ENCODE data around the gene PTPRK. TPM values are rescaled to one million over a fixed set of nuclear protein-coding genes. Genes with fewer than 3 reads are reported as not detected.

PTPRK gene
- total and polyA plus RNA-seq, 2 of the 13 experiments (the other 11 are each of a cell fraction or from before 2014, with no cell fraction given) = 43.6 to 98.3 TPM

GRCh38 chr6:128111096-128111495 is 409.3 kb downstream of the PTPRK start (continued):
- TF ChIP-seq PRMT3 (CRISPR knock-in tag; IDR thresholded peaks at IDR 0.05; ENCODE audit: borderline replicate concordance, low read depth) (no peak), ZNF839 (CRISPR knock-in tag; IDR thresholded peaks at IDR 0.05; ENCODE audit: borderline replicate concordance) (no peak), KLF6 (CRISPR knock-in tag; IDR thresholded peaks at IDR 0.05) (no peak), ZNF766 (CRISPR knock-in tag; IDR thresholded peaks at IDR 0.05; ENCODE audit: borderline replicate concordance) (no peak), DDIT3 (CRISPR knock-in tag; IDR thresholded peaks at IDR 0.05) (no peak), ZNF737 (CRISPR knock-in tag; IDR thresholded peaks at IDR 0.05; ENCODE audit: borderline replicate concordance) (no peak)

- no peak for FAIRE-seq
Measured at GRCh38 chr6:128107682-128108081, 412.7 kb downstream of the PTPRK start.

More at GRCh38 chr6:128107682-128108081, 412.7 kb downstream of the PTPRK start:
- Histone ChIP-seq H3K4me2 (ENCODE audit: low read depth, low read length) (no peak overlapping the region), H3K36me3 (replicated peaks in 1 of 2; ENCODE audit: control insufficient read depth in 1 of 2, insufficient read depth in 2 of 2, low read length in 2 of 2) (no peaks in the 10 kb centered on the region; a peak in 1 of 5 replicates), H3K27ac (ENCODE audit: extremely low read length, insufficient read depth, low read length) (no peak overlapping the region), H3K4me1 (ENCODE audit: insufficient read depth, low read length) (no peaks in the 10 kb centered on the region), H2AFZ (ENCODE audit: low read length) (no peak overlapping the region), H3K27me3 (ENCODE audit: control insufficient read depth in 1 of 2, insufficient read depth in 2 of 2, low read length in 2 of 2) (no peaks in the 10 kb centered on the region), H3K4me3 (replicated peaks in 1 of 3; ENCODE audit: insufficient read depth in 1 of 3, low read depth in 2 of 3, low read length in 3 of 3) (no peak overlapping the region), H3K9ac (ENCODE audit: insufficient read depth, low read depth, low read length) (no peak overlapping the region), H4K20me1 (ENCODE audit: insufficient read depth, low read length) (no peaks in the 10 kb centered on the region), H3K79me2 (ENCODE audit: insufficient read depth, low read length) (no peaks in the 10 kb centered on the region), H3K9me3 (ENCODE audit: low read length) (no peaks in the 10 kb centered on the region)
- POLR2A ChIA-PET = no interaction called here
- 97% methylated on average over 1 of the region's 1 CpG for WGBS (ENCODE audit: low lambda C conversion rate)
- CTCF ChIA-PET (ENCODE audit: low intra/inter-chr PET ratio, low total read pairs) = no interaction called here
- no peak for DNase-seq (ENCODE audit: low spot score)
- TF ChIP-seq SALL1 (CRISPR knock-in tag; IDR thresholded peaks at IDR 0.05) (no peak), IRX3 (CRISPR knock-in tag; IDR thresholded peaks at IDR 0.05; ENCODE audit: borderline replicate concordance, low read depth) (no peak), KDM3A (CRISPR knock-in tag; IDR thresholded peaks at IDR 0.05; ENCODE audit: low read depth) (no peak), TBX3 (IDR thresholded peaks at IDR 0.05; ENCODE audit: borderline replicate concordance) (no peak), ZNF883 (CRISPR knock-in tag; IDR thresholded peaks at IDR 0.05; ENCODE audit: not compliant biosample characterization) (no peak), FOSL2 (CRISPR knock-in tag; IDR thresholded peaks at IDR 0.05) (no peak), ZNF256 (CRISPR knock-in tag; conservative IDR thresholded peaks at IDR 0.05) (no peak), BHLHE40 (IDR thresholded peaks at IDR 0.05; ENCODE audit: low read length) (no peak), ZNF672 (CRISPR knock-in tag; IDR thresholded peaks at IDR 0.05) (no peak), ZMAT3 (CRISPR knock-in tag; conservative IDR thresholded peaks at IDR 0.05) (no peak), ZNF780A (CRISPR knock-in tag; IDR thresholded peaks at IDR 0.05) (no peak), GATAD1 (CRISPR knock-in tag; IDR thresholded peaks at IDR 0.05) (no peak), ZHX1 (CRISPR knock-in tag; IDR thresholded peaks at IDR 0.05; ENCODE audit: low read depth) (no peak), HIC2 (CRISPR knock-in tag; IDR thresholded peaks at IDR 0.05; ENCODE audit: low read depth) (no peak), NFRKB (IDR thresholded peaks at IDR 0.05) (no peak)
- BruUV-seq (replicated peaks) = no TSS peak
- in situ Hi-C loops (cut with HindIII; ENCODE audit: extremely low pct_ligation_motif_present, low pct_unique_long_range_greater_than_20kb) (no loop called here), intact Hi-C loops (cut with micrococcal nuclease; ENCODE audit: unreplicated experiment) (no loop called here)
- ATAC-seq = no peak

All from HepG2 (cell line).